ENCODE measurements around the gene TNFRSF19. TPM values are rescaled to one million over a fixed set of nuclear protein-coding genes. Genes with fewer than 3 reads are reported as not detected.
A peak's percentile ranks its signal among the peaks of the same experiment; 100 is the strongest.

Gene TNFRSF19
- total and polyA plus RNA-seq, 2 of the 13 experiments (the other 11 are each of a cell fraction or from before 2014, with no cell fraction given), result 75.3 to 77.7 TPM

DNA sequence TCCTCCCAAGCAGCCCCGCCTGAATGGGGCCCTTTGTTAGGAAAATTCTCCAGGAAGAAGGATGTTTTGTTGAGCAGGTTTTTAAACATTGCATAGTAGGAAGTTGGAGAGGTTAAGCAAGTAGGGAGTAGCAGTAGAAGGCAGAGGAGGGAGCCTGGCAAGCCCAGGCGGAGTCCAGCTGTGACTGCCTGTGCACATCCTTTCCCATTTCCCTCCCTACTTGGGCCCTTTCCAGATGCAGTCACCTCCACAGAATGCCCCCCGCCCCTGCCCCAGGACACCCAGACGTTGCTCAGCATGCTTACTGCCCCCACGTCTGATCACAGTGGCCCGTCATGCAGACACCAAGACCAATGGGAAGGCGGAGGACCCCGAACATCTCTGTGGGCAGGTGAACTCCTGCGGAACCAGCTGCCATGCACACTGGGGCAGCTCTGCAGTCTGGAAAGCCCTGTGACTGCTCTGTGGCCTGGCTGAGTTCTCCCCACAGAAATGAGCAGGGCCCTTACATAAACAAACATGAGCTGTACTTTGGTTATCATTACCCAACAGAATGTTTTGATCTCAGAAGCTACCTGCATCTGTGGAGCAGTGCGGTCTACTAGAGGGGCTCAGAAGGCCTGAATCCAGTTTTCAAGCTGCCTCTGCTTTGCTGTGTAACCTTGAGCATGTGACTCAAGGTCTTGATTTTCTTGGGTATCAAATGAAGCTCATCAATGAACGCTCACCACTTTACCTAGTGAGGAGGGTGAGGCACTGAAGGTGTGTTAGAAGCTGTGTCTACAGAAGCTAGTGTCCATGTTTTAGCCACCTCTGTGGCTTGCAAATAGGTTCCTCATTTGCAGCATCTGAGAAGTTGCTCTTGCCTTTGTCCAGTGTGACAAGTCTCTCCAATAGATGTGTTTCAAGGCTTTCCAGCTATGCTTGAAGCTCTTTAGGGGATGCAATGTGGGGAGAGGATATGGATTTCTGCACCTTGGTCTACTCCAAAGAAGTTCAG, 84.2 kb downstream of the TNFRSF19 start (continued):
- TF ChIP-seq, protein P1, sequence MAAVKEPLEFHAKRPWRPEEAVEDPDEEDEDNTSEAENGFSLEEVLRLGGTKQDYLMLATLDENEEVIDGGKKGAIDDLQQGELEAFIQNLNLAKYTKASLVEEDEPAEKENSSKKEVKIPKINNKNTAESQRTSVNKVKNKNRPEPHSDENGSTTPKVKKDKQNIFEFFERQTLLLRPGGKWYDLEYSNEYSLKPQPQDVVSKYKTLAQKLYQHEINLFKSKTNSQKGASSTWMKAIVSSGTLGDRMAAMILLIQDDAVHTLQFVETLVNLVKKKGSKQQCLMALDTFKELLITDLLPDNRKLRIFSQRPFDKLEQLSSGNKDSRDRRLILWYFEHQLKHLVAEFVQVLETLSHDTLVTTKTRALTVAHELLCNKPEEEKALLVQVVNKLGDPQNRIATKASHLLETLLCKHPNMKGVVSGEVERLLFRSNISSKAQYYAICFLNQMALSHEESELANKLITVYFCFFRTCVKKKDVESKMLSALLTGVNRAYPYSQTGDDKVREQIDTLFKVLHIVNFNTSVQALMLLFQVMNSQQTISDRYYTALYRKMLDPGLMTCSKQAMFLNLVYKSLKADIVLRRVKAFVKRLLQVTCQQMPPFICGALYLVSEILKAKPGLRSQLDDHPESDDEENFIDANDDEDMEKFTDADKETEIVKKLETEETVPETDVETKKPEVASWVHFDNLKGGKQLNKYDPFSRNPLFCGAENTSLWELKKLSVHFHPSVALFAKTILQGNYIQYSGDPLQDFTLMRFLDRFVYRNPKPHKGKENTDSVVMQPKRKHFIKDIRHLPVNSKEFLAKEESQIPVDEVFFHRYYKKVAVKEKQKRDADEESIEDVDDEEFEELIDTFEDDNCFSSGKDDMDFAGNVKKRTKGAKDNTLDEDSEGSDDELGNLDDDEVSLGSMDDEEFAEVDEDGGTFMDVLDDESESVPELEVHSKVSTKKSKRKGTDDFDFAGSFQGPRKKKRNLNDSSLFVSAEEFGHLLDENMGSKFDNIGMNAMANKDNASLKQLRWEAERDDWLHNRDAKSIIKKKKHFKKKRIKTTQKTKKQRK (IDR thresholded peaks at IDR 0.05; ENCODE audit: low read length), result no peak
- TF ChIP-seq SMAD3 (CRISPR knock-in tag; IDR thresholded peaks at IDR 0.05) (no peak), TRIM24 (CRISPR knock-in tag; IDR thresholded peaks at IDR 0.05) (no peak), HMG20B (CRISPR knock-in tag; conservative IDR thresholded peaks at IDR 0.05) (no peak), SP5 (CRISPR knock-in tag; IDR thresholded peaks at IDR 0.05; ENCODE audit: borderline replicate concordance, low read depth) (0 out of 2 replicates have a peak, but pooled peaks have one; percentile 6), HMGA1 (CRISPR knock-in tag; conservative IDR thresholded peaks at IDR 0.05) (no peak), JUNB (CRISPR knock-in tag; IDR thresholded peaks at IDR 0.05; ENCODE audit: borderline replicate concordance) (no peak), HMG20A (CRISPR knock-in tag; IDR thresholded peaks at IDR 0.05; ENCODE audit: borderline replicate concordance) (0 out of 2 replicates have a peak, but pooled peaks have one; percentile 34), MEF2D (CRISPR knock-in tag; IDR thresholded peaks at IDR 0.05) (peak; percentile 43; the same call in 1 of the 2 replicates), ZMYM3 (CRISPR knock-in tag; IDR thresholded peaks at IDR 0.05) (peak; percentile 64; the same call in 1 of the 2 replicates), ZNF17 (CRISPR knock-in tag; IDR thresholded peaks at IDR 0.05) (no peak), CC2D1A (CRISPR knock-in tag; IDR thresholded peaks at IDR 0.05) (no peak), ZMYM4 (CRISPR knock-in tag; IDR thresholded peaks at IDR 0.05) (peak; percentile 75), ZNF224 (CRISPR knock-in tag; IDR thresholded peaks at IDR 0.05) (0 out of 2 replicates have a peak, but pooled peaks have one; percentile 25), ZBTB21 (CRISPR knock-in tag; IDR thresholded peaks at IDR 0.05) (no peak), MXD4 (CRISPR knock-in tag; IDR thresholded peaks at IDR 0.05) (no peak)
- TF ChIP-seq, protein P2, sequence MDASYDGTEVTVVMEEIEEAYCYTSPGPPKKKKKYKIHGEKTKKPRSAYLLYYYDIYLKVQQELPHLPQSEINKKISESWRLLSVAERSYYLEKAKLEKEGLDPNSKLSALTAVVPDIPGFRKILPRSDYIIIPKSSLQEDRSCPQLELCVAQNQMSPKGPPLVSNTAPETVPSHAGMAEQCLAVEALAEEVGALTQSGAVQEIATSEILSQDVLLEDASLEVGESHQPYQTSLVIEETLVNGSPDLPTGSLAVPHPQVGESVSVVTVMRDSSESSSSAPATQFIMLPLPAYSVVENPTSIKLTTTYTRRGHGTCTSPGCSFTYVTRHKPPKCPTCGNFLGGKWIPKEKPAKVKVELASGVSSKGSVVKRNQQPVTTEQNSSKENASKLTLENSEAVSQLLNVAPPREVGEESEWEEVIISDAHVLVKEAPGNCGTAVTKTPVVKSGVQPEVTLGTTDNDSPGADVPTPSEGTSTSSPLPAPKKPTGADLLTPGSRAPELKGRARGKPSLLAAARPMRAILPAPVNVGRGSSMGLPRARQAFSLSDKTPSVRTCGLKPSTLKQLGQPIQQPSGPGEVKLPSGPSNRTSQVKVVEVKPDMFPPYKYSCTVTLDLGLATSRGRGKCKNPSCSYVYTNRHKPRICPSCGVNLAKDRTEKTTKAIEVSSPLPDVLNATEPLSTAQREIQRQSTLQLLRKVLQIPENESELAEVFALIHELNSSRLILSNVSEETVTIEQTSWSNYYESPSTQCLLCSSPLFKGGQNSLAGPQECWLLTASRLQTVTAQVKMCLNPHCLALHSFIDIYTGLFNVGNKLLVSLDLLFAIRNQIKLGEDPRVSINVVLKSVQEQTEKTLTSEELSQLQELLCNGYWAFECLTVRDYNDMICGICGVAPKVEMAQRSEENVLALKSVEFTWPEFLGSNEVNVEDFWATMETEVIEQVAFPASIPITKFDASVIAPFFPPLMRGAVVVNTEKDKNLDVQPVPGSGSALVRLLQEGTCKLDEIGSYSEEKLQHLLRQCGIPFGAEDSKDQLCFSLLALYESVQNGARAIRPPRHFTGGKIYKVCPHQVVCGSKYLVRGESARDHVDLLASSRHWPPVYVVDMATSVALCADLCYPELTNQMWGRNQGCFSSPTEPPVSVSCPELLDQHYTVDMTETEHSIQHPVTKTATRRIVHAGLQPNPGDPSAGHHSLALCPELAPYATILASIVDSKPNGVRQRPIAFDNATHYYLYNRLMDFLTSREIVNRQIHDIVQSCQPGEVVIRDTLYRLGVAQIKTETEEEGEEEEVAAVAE (CRISPR knock-in tag; IDR thresholded peaks at IDR 0.05; ENCODE audit: borderline replicate concordance), result no peak
- TF ChIP-seq, protein P3, sequence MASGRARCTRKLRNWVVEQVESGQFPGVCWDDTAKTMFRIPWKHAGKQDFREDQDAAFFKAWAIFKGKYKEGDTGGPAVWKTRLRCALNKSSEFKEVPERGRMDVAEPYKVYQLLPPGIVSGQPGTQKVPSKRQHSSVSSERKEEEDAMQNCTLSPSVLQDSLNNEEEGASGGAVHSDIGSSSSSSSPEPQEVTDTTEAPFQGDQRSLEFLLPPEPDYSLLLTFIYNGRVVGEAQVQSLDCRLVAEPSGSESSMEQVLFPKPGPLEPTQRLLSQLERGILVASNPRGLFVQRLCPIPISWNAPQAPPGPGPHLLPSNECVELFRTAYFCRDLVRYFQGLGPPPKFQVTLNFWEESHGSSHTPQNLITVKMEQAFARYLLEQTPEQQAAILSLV (CRISPR knock-in tag; IDR thresholded peaks at IDR 0.05; ENCODE audit: borderline replicate concordance), result no peak
- TF ChIP-seq, protein P4, sequence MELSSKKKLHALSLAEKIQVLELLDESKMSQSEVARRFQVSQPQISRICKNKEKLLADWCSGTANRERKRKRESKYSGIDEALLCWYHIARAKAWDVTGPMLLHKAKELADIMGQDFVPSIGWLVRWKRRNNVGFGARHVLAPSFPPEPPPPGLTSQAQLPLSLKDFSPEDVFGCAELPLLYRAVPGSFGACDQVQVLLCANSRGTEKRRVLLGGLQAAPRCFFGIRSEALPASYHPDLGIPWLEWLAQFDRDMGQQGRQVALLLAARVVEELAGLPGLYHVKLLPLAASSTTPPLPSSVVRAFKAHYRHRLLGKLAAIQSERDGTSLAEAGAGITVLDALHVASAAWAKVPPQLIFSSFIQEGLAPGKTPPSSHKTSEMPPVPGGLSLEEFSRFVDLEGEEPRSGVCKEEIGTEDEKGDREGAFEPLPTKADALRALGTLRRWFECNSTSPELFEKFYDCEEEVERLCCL (CRISPR knock-in tag; IDR thresholded peaks at IDR 0.05; ENCODE audit: borderline replicate concordance), result no peak
